GM19351 (cell line): ENCODE data around the gene RBM26.
A peak's percentile ranks its signal among the peaks of the same experiment; 100 is the strongest.
"Not testable (repeated sequence)": the region's sequence is repeated elsewhere in the genome, so short reads cannot be mapped to it uniquely, and the experiment has no call there.

ENCODE experiments used
- ATAC-seq: cut with Tn5 transposase; IDR thresholded peaks from one replicate; pipeline ENCODE4 v1.9.1; 2021; ENCODE audit warnings: mild to moderate bottlenecking, moderate library complexity; ENCODE audit not compliant: unreplicated experiment

RBM26 gene

GRCh38 chr13:79387853-79388252 lies 18.2 kb downstream of the RBM26 start:
- ATAC-seq = no peak

DNA sequence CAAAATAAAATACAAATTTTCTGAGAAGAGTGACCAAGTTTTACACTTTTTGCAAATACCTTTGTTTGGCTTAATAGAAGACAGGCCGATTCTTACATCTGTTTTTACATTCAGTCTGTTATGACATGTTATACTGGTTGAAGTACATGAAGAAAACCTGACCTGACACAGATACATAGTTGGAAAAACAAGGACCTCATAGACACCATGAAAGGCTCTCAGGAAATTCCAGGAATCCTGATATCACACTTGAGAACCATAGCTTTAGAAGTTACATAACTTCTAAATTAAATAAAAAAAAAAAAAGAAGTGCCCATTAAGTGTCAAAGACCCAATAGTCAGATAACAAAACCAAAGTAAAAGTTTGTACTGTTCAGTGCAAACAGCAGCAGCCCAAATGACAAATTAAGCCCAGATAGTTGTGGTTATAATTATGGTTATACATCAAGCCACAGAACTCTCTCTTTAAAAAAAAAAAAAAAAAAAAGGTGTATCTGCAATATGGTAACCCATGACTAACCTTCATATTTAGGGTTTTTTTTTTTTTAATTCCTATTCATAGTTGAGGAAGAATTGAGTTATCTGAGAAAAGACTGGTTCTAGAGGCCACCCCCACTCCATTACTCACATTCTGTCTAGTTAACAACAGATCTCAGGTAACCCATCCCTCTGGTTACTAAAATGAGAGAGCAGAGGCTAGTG lies 19.8 kb downstream of the RBM26 start:
- peak; percentile 5 for ATAC-seq

DNA sequence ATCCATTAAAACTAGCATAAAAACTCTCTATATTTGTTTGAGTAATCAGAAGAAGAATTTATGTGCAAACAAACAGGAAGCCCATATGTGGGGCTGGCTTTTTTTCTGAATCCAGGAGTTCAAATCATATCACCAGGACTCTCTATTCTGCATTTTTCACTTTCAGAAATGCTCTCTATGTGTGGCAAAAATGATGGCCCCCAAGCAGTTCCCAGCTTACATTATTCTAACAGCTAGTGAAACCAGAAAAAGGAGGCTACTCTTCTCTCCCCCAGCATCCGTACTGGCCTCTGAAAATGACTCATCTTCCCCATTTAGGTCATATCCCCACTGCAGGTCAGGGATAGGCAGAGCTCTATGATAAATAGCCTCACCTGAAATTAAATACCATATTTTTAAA lies 20.4 kb downstream of the RBM26 start:
- ATAC-seq = peak; percentile 92

DNA sequence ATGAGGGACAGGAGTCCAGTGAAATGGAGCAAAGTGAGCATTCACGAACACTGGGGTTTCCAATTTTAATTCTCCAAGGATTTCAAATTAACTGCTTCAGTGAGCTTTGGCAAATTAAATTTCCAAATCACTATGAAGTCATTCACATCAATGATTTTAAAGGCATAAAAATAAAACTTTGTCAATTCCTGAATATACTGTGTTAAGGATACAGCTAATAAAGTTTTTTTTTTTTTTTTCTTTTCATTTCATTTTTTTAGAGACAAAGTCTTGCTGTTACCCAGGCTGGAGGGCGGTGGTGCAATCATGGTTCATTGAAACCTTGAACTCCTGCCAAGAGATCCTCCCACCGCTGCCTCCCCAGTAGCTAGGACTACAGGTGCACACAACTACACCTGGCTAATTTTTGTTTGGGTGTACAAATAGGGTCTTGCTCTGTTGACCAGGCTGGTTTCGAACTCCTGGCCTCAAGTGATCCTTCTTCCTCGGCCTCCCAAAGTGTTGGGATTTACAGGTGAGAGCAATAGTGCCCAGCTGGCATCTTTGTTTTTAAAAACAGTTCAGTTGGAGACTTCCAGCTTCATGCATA lies 21.9 kb downstream of the RBM26 start:
- no peak for ATAC-seq

GRCh38 chr13:79382545-79383275 lies 23.3 kb downstream of the RBM26 start:
- ATAC-seq = peak; percentile 45

- no peak for ATAC-seq
These were observed 25.1 kb downstream of the RBM26 start for GRCh38 chr13:79380997-79381396.

DNA sequence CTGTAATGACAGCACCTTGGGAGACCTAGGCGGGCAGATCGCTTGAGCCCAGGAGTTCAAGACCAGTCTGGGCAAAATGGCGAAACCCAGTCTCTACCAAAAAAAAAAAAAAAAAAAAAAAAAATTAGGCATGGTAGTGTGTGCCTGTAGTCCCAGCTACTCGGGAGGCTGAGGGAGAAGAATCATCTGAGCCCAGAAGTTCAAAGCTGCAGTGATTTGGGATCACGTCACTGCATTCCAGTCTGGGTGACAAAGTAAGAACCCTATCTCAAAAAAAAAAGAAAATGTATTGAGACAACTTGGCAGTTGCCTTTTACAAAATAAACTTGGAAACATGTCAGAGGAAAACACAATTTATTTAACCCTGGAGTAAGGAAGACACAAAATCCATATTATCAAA lies 26.8 kb downstream of the RBM26 start:
- no peak for ATAC-seq

- ATAC-seq = no peak
These were observed 29.2 kb downstream of the RBM26 start for GRCh38 chr13:79376843-79377242.

GRCh38 chr13:79374578-79374977 lies 31.5 kb downstream of the RBM26 start:
- no peak for ATAC-seq

DNA sequence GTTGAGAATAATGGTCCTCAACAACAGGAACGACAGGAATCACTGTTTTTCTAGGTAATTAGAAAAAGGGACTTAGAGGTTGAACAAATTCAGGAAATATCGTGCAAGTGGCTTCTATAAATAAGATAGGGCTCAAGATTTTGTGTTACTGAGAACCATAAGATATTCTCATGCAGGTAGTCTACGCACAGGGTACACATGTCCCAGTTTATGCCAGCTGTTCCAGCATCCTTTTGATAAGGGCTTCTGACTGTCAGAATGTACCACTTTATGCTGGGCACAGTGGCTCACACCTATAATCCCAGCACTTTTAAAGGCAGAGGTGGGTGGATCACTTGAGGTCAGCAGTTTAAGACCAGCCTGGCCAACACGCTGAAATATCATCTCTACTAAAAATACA lies 32.1 kb downstream of the RBM26 start:
- ATAC-seq = no peak

DNA sequence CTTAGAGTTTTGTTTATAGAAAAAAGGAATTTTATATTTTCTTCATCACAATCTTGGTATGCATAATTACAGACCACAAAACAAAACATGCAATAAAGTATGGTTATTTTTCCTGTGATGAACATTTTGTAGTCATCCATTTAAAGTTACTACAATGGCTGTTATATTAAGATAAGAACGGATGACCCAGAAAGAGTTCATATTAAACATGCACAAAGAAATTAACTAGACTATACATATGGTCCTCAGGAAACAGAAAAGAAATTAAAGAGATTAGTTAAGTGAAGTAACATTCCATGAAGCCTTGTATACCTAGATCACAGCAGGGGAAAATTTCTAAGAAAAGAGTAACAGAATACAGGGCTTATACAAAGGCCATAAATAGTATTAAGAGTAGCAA lies 36.8 kb downstream of the RBM26 start:
- ATAC-seq = no peak

DNA sequence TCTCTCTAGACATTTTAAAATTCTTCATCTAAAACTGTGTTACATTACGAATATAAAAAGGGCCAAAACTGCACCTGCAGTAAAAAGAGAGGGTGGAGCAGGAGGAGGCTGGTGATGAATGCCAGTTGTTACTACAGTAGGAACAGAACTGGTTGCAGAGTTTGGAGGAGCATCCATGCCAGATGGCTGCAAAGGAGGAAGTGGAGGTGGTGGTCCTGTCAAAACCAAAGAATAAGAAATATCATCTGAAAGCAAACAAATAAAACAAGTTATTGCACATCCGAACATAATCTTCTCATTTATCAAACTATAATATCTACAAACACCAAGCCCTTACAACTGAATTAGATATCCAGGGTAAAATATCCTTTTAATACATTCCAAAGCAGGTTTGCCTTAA lies 40.1 kb downstream of the RBM26 start:
- ATAC-seq = no peak

DNA sequence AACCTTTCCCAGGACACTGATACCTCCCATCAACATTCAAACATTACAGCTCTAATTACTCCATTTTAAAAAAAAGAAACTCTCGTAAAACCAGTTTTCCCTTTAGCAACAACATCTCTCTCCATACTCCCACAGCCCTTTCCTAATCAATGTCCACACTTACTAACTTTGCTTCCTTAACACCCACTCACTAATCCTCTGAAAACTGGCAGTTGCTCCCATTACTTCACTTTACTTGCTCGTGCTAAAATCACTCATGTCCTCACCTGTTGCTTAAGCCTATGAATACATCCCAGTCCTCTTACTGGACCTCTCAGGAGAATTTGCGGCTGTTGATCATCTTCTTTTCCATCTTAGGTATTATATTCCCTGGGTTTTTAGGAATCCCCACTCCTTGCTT lies 44.8 kb downstream of the RBM26 start:
- ATAC-seq = no peak

GRCh38 chr13:79360095-79360494 lies 46.0 kb downstream of the RBM26 start:
- peak; percentile 71 for ATAC-seq

DNA sequence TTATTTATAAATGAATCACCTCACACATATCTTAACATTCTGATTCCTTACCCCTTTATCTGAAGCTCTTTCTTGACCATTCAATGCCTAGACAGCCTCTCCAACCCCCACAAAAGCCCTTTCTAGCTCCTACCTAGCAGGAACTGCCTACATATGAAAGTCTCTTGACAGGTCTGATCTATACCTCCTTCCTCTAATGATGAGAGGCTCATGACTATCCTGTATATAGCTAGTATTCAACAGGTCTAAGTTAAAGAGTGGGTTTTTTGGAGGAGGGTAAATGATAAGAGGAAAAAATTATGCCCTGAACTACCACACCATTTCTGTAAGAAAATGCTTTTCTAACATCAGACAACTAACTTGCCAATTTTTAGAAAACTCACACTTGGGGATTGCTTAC lies 47.0 kb downstream of the RBM26 start:
- ATAC-seq = no peak

DNA sequence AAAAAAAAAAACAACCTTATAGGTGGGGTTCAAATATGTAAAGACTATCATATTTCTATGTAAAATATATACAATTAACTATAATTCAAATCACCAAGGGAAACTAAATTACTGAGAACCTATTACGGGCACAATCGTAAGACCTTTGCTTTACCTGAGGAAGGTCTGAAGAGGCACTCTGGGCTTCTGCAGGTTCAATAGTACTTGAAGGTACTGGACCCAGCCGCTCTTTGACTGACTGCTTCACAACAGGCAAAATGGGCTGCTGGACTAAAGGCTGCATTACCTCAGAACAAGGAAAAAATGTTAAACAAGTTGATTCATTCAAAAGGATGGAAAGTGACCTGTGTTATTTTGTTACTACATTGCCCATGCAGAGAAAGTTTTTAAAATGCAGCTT lies 51.8 kb downstream of the RBM26 start:
- no peak for ATAC-seq

- no peak for ATAC-seq
These were observed 52.4 kb downstream of the RBM26 start for GRCh38 chr13:79353693-79354092.

- no peak for ATAC-seq
These were observed 53.9 kb downstream of the RBM26 start for GRCh38 chr13:79352107-79352506.

DNA sequence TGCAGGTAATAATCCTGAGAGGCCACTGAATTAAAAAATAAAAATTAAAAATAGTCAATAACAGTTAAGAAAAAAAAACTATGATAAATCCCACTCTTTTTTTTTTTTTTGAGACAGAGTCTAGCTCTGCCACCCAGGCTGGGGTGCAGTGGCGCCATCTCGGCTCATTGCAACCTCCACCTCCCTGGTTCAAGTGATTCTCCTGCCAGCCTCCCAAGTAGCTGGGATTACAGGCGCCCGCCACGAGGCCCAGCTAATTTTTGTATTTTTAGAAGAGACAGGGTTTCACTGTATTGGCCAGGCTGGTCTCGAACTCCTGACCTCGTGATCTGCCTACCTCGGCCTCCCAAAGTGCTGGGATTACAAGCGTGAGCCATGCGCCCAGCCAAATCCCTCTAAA lies 56.4 kb downstream of the RBM26 start:
- ATAC-seq = not testable (repeated sequence)

- ATAC-seq = no peak
These were observed 57.0 kb downstream of the RBM26 start for GRCh38 chr13:79349011-79349410.

- ATAC-seq = no peak
These were observed 59.6 kb downstream of the RBM26 start for GRCh38 chr13:79346300-79346914.

- no peak for ATAC-seq
These were observed 64.9 kb downstream of the RBM26 start for GRCh38 chr13:79341202-79341601.
